ENCODE data around the gene FUBP3. TPM values are rescaled to one million over a fixed set of nuclear protein-coding genes. Genes with fewer than 3 reads are reported as not detected.

Gene FUBP3
- polyA plus RNA-seq, 1 donor (not counting 4 experiments of a cell fraction or from before 2014, with no cell fraction given) = 39.1 TPM

DNA sequence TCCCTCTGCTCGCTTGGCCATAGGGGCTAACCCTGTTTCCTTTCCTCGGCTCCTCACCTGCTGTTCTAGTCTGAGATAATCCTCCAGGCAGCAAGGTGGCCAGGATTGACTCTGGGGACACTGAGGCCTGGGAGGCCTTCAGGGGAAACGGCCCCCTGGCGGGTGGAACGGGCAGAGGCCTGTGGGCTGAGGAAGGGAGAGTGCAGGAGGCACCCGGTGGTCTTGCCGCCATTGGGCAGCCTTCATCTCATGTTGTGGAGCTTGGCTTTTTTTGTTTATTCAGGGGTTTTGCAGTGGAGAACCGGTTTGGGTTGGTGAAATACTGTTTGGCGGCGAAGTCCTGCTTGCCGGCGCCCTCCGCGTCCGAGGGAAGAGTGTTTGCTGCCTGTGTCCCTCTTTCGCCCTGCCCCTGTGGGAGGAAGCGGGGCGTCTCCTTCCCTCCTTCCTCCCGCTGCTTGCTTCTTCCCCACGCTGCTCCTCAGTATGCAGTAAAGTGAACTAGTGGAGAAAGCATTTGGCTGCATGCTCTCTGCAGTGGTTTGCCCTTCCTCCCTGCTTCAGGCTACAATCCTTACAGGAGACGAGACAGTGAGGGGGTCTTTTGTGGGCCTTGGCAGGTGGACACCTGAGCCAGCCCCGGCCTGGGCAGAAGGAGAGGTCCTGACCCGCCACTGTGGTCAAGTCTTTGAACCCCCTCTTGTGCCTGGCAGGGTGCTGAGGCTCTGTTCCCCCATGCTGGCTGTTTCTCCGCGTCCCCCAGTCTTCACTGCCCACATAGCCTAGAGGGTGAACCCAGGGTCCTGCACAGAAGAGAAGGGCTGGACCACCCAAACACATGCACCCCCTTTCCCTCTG is 54.2 kb downstream of the FUBP3 start:
- no peak for FAIRE-seq
- dilution Hi-C loops (cut with MboI; ENCODE audit: extremely low pct_ligation_motif_present, low sequenced_read_pairs) = no loop called here
- H4K20me1 ChIP-seq (ENCODE audit: control insufficient read depth, extremely low read depth, insufficient read depth, low read length) = no peaks in the 10 kb centered on the region
- no peak overlapping the region for H3K9ac ChIP-seq (ENCODE audit: control insufficient read depth, extremely low read depth, insufficient read depth, low read length)
- no peak overlapping the region for H3K4me2 ChIP-seq (ENCODE audit: control insufficient read depth, extremely low read depth, insufficient read depth, low read depth, low read length)
- H3K9me1 ChIP-seq (ENCODE audit: control insufficient read depth, extremely low read depth, insufficient read depth, low read length) = no peaks in the 10 kb centered on the region
- H3K9me3 ChIP-seq (ENCODE audit: control insufficient read depth, low read depth, low read length) = no peaks in the 10 kb centered on the region
- no peaks in the 10 kb centered on the region for H3K27me3 ChIP-seq (ENCODE audit: control insufficient read depth, extremely low read depth, insufficient read depth, low read length)
- no peak overlapping the region for H3K27ac ChIP-seq (ENCODE audit: control insufficient read depth, insufficient read depth, low read length)
- no peak overlapping the region for H3K4me3 ChIP-seq (ENCODE audit: control insufficient read depth in 2 of 3, extremely low read depth in 1 of 3, insufficient read depth in 2 of 3, low read depth in 1 of 3, low read length in 3 of 3)
- no peaks in the 10 kb centered on the region for H3K4me1 ChIP-seq (ENCODE audit: control insufficient read depth, extremely low read depth, insufficient read depth, low read length)
- TF ChIP-seq EZH2 (IDR thresholded peaks at IDR 0.05; ENCODE audit: low read length) = no peak
- TF ChIP-seq, protein P1, sequence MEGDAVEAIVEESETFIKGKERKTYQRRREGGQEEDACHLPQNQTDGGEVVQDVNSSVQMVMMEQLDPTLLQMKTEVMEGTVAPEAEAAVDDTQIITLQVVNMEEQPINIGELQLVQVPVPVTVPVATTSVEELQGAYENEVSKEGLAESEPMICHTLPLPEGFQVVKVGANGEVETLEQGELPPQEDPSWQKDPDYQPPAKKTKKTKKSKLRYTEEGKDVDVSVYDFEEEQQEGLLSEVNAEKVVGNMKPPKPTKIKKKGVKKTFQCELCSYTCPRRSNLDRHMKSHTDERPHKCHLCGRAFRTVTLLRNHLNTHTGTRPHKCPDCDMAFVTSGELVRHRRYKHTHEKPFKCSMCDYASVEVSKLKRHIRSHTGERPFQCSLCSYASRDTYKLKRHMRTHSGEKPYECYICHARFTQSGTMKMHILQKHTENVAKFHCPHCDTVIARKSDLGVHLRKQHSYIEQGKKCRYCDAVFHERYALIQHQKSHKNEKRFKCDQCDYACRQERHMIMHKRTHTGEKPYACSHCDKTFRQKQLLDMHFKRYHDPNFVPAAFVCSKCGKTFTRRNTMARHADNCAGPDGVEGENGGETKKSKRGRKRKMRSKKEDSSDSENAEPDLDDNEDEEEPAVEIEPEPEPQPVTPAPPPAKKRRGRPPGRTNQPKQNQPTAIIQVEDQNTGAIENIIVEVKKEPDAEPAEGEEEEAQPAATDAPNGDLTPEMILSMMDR (optimal IDR thresholded peaks at IDR 0.05 in 1 of 3, IDR thresholded peaks at IDR 0.05 in 1 of 3, conservative IDR thresholded peaks at IDR 0.05 in 1 of 3; ENCODE audit: extremely low read depth in 1 of 3, insufficient read depth in 2 of 3, low read length in 3 of 3) = no peak
- H3K79me2 ChIP-seq (ENCODE audit: control insufficient read depth, insufficient read depth, low read length) = no peaks in the 10 kb centered on the region
- peaks cover 30 to 33% of the 10 kb centered on the region in 2 experiments for H3K36me3 ChIP-seq (ENCODE audit: control insufficient read depth in 2 of 2, extremely low read depth in 1 of 2, insufficient read depth in 2 of 2, low read length in 2 of 2)
- no peak for DNase-seq (ENCODE audit: low read depth, low spot score)
- H2AFZ ChIP-seq (ENCODE audit: control insufficient read depth, low read length) = no peak overlapping the region

DNA sequence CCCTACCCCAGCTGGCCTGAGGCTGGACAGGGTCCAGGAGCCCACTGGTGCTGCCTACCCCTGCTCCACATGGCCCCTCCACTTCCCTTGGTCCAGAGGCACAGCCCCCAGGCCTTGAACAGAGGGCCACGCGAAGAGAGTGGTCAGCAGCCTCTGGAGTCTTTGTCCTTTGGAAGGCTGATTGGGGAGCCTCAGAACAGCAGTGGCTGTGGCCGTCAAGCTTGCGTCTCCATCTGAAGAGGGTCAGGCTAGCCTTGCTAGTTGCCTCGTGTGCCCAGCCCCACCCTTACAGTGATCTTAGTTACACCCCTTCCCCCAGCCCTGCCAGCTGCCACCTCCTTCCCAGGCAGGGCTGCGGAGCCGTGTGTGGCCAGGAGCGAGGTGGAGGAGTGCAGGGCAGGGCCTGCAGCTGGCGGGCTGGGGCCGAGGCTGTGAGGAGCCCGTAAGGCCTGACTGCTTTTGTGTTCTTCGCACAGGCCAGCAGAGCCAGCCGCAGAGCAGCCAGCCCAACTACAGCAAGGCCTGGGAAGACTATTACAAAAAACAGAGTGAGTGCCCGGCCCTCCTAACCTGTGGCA is 54.9 kb downstream of the FUBP3 start:
- dilution Hi-C loops (cut with MboI; ENCODE audit: extremely low pct_ligation_motif_present, low sequenced_read_pairs) = no loop called here
- Histone ChIP-seq H3K4me1 (ENCODE audit: control insufficient read depth, extremely low read depth, insufficient read depth, low read length) (no peaks in the 10 kb centered on the region), H3K9me1 (ENCODE audit: control insufficient read depth, extremely low read depth, insufficient read depth, low read length) (no peaks in the 10 kb centered on the region), H3K36me3 (ENCODE audit: control insufficient read depth in 2 of 2, extremely low read depth in 1 of 2, insufficient read depth in 2 of 2, low read length in 2 of 2) (peaks cover 32 to 33% of the 10 kb centered on the region in 2 experiments), H3K27ac (ENCODE audit: control insufficient read depth, insufficient read depth, low read length) (no peak overlapping the region), H3K9ac (ENCODE audit: control insufficient read depth, extremely low read depth, insufficient read depth, low read length) (no peak overlapping the region), H4K20me1 (ENCODE audit: control insufficient read depth, extremely low read depth, insufficient read depth, low read length) (no peaks in the 10 kb centered on the region), H3K9me3 (ENCODE audit: control insufficient read depth, low read depth, low read length) (no peaks in the 10 kb centered on the region), H2AFZ (ENCODE audit: control insufficient read depth, low read length) (no peak overlapping the region), H3K4me3 (ENCODE audit: control insufficient read depth in 2 of 3, extremely low read depth in 1 of 3, insufficient read depth in 2 of 3, low read depth in 1 of 3, low read length in 3 of 3) (no peak overlapping the region), H3K79me2 (ENCODE audit: control insufficient read depth, insufficient read depth, low read length) (no peaks in the 10 kb centered on the region), H3K27me3 (ENCODE audit: control insufficient read depth, extremely low read depth, insufficient read depth, low read length) (no peaks in the 10 kb centered on the region), H3K4me2 (ENCODE audit: control insufficient read depth, extremely low read depth, insufficient read depth, low read depth, low read length) (no peak overlapping the region)
- TF ChIP-seq, protein P1 (optimal IDR thresholded peaks at IDR 0.05 in 1 of 3, IDR thresholded peaks at IDR 0.05 in 1 of 3, conservative IDR thresholded peaks at IDR 0.05 in 1 of 3; ENCODE audit: extremely low read depth in 1 of 3, insufficient read depth in 2 of 3, low read length in 3 of 3) = no peak
- TF ChIP-seq EZH2 (IDR thresholded peaks at IDR 0.05; ENCODE audit: low read length) = no peak
- no peak for DNase-seq (ENCODE audit: low read depth, low spot score)
- no peak for FAIRE-seq
